DMS114 treated with DMSO at 0.1 percent for 48 hours (cell line): ENCODE measurements around the gene PALM2AKAP2.
"Not testable (repeated sequence)": the region's sequence is repeated elsewhere in the genome, so short reads cannot be mapped to it uniquely, and the experiment has no call there.

Experiments
- DNase-seq: peaks from one replicate; lab custom pipeline; 2025; ENCODE audit not compliant: unreplicated experiment; lab: John Stamatoyannopoulos, UW

Gene PALM2AKAP2

DNA sequence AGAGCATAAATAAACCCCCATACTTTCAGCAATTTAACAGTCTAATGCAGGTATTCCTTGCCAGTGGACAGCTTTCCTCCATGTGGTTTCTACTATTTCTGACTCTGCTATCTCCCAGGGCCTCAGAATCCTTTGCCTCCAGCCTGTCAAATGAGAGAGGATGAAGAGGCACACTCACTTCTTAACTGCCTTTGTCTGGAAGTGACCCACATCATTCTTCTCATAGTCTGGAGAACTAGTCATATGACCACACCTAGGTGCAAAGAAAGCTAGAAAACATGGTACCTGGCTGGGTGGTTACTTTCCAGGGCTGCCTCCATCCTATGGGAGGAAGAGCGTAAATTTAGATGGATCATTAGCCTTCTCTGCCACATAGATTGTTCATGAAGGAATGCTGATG, 22.5 kb downstream of the PALM2AKAP2 start:
- no peak for DNase-seq

DNA sequence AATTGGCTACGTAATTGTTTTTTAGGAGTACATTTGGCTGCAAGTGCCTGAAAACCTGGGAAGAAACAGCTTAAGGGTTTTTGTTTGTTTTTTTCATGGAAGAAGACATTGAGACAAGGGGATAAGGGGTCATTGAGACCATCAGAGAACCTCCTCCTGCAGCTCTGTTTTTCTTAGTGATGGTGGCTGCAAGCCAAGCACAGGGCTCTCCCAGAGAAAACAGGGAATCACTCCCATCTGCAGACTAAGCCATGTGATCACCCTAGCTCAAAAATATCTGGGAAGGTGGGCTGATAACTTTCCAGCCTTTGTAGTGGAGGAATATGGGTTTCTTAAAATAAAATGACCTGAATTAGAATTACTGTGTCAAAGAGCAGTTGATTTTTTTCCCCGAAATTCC, 25.1 kb downstream of the PALM2AKAP2 start:
- no peak for DNase-seq

DNA sequence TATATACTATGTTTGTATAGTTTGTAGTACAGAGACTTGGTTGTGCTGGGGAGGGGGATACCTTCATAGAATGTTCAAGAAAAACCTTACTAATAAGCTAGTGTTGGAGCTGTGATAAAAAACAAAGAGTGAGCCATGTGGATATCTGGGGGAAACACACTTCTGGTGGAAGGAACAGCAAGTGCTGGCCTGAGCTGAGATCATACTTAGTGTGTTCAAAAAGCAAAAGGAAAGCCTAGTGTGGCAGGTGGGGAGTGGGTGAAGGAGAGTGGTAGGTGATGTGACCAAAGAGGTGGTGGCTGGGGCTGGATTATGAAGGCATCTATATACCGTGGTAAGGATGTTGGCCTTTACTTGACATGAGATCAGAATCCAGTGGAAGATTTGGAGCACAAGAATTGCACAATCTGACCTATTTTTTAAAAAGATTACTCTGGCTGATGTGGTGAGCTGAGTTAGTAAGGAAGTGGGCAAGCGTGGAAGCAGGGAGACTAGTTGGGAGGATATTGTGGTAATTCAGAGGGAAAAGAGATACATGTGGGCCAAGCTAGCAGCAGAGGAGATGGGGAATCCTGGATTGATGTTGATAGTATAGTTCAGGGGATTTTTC, 26.6 kb downstream of the PALM2AKAP2 start:
- no peak for DNase-seq

DNA sequence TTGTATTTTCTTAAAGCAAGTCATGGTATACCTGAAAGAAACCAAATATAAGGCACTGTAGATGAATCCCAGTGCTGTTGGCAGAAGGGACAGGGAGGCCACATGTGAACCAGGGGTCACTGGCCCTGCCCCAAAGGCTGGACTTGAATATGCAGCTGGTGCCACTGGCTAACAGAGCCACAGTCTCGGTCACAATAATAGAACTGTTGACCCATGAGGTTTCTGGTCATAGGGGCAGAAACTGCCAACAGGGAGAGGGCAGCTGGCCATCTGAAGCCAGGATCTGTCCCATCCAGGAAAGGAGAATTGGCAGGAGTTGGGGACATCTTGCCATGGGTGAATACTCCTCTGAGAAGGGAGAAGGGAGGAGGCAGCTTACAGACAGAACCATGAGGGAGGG, 31.9 kb downstream of the PALM2AKAP2 start:
- DNase-seq: no peak

DNA sequence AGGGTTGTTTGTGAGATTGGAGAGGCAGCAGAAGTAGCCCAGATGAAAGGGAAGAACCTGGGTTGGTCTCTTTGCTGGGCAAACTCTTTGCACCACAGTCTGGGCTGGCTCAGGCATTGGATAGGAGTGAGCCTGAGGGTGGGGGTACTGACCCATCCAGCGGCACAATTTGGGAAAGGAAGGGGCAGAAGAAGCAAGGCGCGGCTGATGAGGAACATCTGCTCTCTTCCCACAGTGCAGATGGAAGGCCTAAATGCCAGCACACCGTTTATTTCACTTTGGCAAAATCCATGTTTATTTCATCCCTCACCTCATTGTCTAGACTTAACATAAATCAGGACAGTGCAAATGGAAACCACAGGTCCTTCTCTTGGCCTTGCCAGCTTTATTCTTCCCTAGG, 32.3 kb downstream of the PALM2AKAP2 start:
- DNase-seq: no peak

DNA sequence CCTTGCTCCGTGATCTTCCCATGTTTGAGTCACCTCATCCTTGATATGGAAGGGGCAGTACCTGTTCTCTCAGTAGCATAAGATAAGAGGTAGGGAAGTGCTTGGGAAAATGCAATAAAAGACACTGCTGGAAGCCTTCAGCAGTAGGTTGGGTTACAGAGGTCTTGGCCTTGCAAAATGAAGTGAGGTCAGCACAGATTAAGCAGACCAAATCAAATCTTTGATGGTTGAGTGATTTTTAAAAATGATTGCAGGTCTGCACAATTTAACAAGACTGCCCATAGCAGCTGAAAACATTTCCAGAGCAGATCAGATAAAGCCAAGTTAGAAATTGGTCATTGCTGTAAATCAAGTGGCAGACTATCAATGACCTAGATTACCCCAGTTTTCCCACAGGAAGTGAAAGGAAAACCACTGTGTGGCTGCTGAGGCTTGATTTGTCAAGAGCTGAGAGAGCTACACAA, 32.9 kb downstream of the PALM2AKAP2 start:
- no peak for DNase-seq

DNA sequence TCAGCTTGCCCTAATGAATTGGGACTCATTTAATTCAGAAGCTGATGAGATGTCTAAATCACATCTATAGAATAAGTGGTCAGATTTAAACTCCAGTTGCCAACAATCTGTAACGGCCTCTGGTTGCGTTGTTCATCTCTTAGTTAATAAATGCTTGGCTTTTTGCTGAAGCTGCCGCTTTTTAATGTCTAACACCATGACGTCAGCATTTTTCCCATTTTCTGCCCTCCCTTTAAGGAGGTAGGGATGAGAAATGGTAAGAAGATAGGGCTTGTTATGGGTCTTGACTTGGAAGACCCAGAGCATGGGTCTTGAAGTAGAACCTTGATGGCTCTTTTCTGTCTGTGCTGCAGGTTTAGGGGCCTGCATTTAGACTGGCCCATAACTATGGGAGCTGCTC, 33.3 kb downstream of the PALM2AKAP2 start:
- no peak for DNase-seq

DNA sequence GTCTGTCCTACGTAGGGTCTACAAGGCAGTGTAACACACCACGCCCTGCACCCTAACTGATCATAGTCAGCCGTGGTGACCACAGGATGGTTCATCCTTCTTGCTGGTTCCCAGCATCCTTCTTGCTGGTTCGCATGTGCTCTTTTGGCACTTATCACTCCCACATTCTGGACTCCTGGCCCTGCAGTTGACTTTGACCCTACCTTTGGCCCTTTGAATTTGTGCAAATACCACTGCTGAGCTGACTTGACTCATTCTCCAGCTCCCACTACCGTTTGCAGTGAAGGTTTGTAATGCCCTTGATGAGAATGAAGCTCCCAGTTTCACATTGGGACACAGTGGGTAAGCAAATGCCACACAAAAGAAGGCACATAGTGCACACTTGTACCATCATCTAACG, 33.8 kb downstream of the PALM2AKAP2 start:
- DNase-seq: no peak

DNA sequence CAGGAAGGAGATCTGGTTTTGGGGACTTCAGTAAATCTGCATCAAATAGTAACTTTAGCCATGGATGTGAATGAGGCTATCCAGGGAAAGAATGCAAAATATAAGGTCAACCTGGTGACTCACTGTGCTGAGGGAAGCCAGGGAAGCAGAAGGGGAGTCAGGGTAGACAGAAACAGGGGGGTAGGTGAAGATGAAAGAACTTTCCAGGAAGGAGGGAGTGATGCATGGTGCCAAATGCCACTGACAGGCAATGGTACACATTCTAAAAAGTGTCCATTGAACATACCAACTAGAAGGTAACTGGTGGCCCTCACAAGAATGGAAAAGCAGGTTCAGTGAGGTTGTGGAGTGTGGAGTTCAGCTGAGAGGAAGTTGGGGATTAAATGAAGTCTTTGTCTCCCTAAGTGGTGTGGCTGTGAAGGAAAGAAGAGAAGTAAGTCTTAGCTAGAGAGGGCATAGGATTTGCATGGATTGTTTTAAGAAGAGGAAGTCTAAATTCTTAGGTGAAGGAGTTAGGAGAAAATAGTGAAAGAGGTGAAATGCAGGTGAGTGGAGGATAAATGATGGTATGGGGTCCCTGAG, 35.5 kb downstream of the PALM2AKAP2 start:
- no peak for DNase-seq

DNA sequence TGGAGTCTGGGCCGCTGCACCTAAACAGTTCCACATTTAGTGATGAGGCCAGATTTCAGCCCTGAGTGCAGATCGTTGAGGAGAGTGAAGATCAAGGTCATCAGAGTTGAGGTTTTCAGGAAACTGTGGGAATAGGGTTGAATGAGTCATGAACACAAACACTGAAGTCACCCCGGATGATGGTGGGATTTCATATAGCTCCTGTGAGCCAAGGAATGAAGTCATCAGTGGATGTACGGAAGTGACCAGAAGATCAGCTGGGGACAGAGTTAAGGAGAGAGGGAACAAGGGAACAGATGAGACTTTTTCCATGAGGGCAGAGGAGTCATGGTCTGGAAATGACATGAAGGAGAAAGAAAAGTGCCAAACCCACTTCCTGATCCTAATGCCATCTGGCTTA, 36.5 kb downstream of the PALM2AKAP2 start:
- DNase-seq: no peak

DNA sequence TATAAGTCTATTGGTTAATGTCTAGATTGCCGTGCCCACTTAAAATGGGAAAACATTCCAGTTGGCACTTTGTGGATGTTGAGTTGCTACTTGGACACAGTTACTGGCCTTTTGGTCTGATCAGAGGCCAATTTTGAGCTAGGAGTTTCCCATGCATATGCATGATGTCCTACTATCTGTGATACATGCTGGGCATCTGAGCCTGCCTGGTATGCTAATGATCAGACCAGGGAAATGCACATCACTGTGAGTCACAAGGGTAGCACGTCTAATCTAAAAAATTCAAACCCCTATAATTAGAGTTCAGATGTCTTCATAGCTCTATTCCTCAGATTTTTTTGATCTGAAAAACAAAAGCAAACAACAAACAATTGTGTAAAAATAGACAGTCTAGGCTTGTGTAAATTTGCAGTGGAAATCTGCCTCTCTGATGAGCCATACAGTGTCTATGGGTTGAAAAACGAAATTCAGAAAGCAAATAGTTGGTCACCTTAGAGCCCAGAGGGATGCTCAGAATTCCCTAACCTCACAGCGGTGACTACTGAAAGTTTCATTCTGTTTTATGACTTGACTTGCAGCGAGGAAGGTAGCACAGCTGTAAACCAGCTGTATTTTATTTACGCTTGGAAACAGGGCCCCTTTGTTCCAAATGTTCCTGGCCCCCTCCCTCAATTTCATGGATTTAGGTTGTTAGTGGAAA, 37.3 kb downstream of the PALM2AKAP2 start:
- DNase-seq: no peak

DNA sequence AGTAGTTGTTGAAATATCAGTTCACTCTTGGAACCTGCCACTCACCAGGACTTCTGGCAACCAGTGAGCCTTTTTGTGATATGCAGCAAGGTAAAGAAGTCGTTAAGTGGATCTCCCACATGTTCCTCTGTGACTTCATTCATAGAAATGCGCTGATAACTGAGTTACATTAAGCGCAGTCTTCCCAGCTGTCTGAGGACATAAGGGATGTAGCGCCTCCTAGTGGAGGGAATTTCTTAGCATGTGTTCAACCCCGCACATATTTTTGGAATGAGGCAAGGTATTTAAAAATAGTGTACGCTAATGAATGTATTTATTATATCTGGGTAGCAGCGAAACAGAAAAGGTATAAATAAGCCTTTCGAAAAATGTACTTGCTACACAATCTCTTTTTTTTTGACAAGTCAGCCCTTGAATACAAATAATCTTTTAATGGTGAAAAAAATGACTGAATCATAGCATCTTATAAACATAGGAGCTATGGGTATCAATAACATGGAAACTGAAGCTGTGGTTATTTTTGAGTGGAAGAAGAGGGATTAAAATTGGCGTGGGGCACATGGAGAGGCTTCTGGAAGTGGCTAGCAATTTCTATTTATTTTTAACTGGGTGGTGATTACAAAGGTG, 38.0 kb downstream of the PALM2AKAP2 start:
- no peak for DNase-seq

DNA sequence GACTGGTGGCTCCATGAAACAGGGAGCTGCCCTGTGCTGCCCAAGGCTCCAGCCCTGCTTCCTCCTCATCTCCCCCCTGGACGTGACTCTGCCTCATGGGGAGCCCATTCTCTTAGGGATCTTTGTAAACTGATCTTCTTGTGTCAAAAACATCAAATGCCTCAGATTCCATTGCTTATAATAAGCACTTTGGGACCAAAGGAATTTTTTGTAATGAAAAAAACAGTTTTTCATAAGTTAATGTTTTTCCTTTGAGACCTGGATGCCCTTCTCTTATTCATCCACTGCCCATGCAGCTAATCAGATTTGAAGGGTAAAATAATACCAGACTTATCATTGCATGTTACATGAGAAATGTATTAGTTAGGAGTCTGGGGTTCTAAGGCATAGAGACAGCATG, 41.7 kb downstream of the PALM2AKAP2 start:
- DNase-seq: no peak

DNA sequence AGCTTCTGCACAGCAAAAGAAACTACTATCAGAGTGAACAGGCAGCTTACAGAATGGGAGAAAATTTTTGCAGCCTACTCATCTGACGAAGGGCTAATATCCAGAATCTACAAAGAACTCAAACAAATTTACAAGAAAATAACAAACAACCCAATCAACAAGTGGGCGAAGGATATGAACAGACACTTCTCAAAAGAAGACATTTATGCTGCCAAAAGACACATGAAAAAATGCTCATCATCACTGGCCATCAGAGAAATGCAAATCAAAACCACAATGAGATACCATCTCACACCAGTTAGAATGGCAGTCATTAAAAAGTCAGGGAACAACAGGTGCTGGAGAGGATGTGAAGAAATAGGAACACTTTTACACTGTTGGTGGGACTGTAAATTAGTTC, 45.4 kb downstream of the PALM2AKAP2 start:
- DNase-seq: not testable (repeated sequence)

DNA sequence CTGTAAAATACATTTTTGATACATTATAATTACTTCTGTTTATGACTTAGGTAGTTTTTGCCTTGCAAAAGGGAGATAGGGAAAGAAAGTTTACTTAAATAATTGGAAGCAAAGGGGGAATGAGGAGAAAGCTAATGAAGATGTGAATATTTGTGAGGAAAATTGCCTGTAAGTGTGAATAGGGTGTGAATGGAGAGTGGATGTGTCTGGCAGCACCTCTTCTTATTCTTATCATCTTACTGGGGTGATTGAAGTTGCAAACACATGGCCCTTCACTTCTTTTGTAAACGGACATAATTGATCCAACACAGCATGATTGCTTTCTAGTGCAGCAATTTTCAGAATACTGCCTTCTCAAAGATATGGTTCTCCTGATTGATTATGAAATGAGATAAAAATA, 46.6 kb downstream of the PALM2AKAP2 start:
- DNase-seq: no peak

DNA sequence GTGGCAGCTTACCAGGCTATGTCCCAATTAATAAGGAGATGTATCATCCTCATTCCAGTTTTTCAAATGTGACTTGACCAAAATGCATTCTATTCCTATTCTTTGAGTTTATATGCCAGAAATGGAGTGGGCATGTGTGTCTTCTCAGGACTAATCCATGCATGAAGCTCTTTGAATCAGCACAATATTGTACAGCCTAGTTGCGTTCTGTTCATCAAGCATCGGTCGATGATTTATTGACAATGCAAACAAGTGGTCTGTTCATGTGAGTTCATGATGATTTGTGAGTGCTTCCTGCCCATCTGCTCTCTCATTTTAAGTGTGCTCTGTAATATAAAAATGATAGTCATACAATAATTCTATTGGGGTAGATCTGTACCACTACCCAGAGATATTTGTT, 48.3 kb downstream of the PALM2AKAP2 start:
- no peak for DNase-seq
